HEK293T (cell line): Measurements from ENCODE around the gene IFNA2.

ENCODE experiments used
- FOXM1 ChIP-seq: fragments of 450-650 bp; IDR thresholded peaks from 2 replicates; pipeline ENCODE4 v1.6.1; 2017; ENCODE audit warnings: mild to moderate bottlenecking, borderline replicate concordance
- NFRKB ChIP-seq: fragments of 450-650 bp; IDR thresholded peaks from 2 replicates; pipeline ENCODE4 v1.6.1; 2016; ENCODE audit warnings: mild to moderate bottlenecking, moderate library complexity
- SP1 ChIP-seq: fragments of 450-650 bp; IDR thresholded peaks from 2 replicates; pipeline ENCODE4 v1.6.1; 2017
- SUZ12 ChIP-seq: fragments of 450-650 bp; IDR thresholded peaks from 2 replicates; pipeline ENCODE4 v1.6.1; 2016; ENCODE audit warnings: mild to moderate bottlenecking

- TF ChIP-seq FOXM1 (no peak), SUZ12 (no peak), NFRKB (no peak), SP1 (no peak)
Measured at GRCh38 chr9:21414220-21414940, 29.2 kb upstream of the IFNA2 start.
